CD4-positive, alpha-beta T cell treated with Interferon gamma for 1 hour (primary cell): ENCODE measurements around the gene AP3S1.

Source experiments
- DNase-seq: peaks from one replicate; pipeline ENCODE4 v3.0.0-alpha.2; 2020

AP3S1 gene

GRCh38 chr5:115941051-115941675, 99.4 kb downstream of the AP3S1 start:
- no peak for DNase-seq

- no peak for DNase-seq
Measured at GRCh38 chr5:115944501-115944900, 102.8 kb downstream of the AP3S1 start.

GRCh38 chr5:115946655-115947054, 104.9 kb downstream of the AP3S1 start:
- no peak for DNase-seq

- no peak for DNase-seq
Measured at GRCh38 chr5:115947260-115947659, 105.5 kb downstream of the AP3S1 start.

DNA sequence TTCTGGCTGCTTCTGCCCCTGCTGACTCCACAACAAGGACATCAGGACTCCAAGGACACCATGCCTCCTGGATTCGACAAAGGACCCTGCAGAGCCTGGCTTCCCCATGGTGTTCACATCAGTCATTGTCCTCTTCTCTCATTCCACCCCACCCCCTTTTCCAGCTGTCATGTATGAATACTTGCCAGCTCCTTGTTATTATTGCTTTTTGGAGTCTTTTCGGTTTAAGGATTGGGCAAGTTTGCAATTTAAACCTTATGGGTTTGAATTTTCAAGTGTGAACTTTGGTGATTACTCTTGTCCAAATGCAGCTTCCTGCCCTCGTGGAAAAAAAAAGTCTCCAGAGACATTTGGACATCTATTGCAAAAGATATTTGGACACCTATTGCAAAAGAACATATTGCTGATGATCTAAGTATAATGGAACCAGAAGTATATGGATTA, 106.4 kb downstream of the AP3S1 start:
- DNase-seq = no peak

- DNase-seq = no peak
Measured at GRCh38 chr5:115949096-115949495, 107.4 kb downstream of the AP3S1 start.

- no peak for DNase-seq
Measured at GRCh38 chr5:115952588-115952987, 110.9 kb downstream of the AP3S1 start.

DNA sequence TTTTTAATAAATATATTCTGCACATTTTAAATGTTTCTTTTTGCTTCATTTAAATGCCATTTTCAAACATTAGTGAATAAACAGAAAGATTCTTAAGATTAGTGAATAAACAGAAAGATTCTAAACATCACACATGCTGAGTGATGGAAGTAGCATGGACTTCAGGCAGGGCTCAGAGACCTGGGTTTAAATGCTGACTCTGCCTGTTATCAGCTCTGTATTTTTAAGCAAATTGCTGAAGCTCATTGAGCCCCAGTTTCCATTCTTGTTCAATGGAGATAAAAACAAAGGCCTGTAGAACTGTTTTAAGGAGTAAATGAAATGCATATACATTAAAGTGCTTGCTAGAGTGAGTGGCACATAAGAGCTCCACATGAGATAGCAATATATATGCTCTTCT, 112.4 kb downstream of the AP3S1 start:
- no peak for DNase-seq

DNA sequence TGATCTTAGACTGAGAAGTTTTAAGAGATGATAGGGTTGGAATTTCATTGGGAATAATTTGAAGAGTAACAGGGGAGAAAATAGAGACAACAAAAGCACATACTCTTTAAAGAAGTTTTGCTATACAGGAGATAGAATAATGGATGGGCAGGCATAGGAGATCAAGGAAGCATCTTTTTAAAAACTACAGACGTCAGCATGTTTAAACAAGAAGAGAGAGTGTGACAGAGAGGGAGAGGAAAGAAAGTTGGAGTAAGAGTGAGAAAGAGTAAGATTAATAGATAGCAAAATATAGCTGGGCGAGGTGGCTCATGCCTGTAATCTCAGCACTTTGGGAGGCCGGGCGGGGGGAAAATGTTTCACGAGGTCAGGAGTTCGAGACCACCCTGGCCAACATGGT, 115.2 kb downstream of the AP3S1 start:
- DNase-seq = no peak

DNA sequence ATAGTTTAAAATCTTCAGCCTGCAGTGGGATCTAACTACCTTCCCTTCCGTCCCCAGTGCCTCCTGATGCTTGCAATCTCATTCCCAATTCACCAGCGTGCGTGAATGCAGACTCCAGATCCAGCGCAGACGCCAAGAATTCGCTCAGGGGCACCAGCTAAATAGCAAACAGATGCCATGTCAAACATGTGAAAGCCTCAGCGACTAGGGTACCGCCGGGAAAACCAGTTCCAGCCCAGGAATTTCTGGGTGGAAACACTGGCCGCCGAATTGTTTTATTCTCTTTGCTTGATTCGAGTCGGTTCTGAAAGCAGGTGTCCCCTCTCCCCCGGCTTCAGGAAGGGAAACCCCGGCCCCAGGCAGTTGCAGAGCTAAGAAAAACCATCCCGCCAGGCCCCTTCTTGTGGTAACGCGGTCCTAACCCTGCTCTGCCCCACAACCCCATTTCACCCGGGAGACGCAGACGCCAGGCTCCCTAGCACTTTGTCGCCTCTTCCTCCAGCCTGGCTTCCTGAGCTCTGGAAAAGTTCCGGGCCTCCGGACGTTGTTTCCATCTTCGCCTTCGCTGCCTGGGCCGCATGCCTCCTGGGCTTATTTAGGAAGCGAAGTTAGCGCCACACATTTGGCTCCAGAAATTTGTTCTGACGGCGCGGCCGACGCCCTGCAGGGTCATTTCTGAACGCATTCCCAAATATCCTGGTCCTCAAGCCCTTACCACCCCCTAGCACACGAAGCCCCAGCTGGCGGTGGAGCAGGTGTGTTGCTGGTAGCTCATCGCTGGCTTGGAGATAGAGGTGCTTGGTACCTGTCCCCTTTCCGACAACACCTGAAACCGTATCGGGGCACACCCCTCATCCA, 119.9 kb downstream of the AP3S1 start:
- DNase-seq = no peak

DNA sequence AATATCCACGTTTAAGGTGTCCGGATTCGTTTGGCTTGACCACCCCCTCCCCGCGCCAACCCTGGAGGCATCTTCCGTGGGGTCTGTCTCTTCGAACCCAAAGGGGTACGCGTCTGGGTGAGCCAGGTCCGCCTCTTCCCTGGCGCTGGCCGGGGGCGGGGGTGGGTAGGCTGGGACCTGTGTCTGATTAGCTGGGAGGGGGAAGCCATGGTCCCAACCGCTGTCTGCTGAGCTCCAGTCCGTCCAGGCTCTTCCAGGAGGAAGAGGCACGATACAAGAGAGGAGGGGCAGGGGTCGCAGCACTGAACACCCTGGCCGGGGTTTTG, 120.5 kb downstream of the AP3S1 start, which contains the start of gene LVRN:
TSS of gene LVRN (plus strand) at position 237 of the 326 bp plus-strand sequence. CDS start 143 bp downstream, outside the sequence.
- no peak for DNase-seq

GRCh38 chr5:115962565-115963402, 121.0 kb downstream of the AP3S1 start:
- DNase-seq = no peak

GRCh38 chr5:115963566-115963965, 121.8 kb downstream of the AP3S1 start:
- DNase-seq = no peak
